Endothelial cell of umbilical vein (primary cell): ENCODE results near the gene MYO16. TPM values are rescaled to one million over a fixed set of nuclear protein-coding genes. Genes with fewer than 3 reads are reported as not detected.

Experiments
- BruUV-seq: library from RNA; stranded (reverse); fragments of 400-500 nt; replicated peaks from 2 replicates; lab custom pipeline; 2021; lab: Mats Ljungman, UMichigan
- CTCF ChIA-PET: fragments of 300-600, 350-600 bp; sonication (Branson Sonifier 250); formaldehyde crosslinking; loops from one replicate; lab custom pipeline; 2021; ENCODE audit warnings: antibody characterized with exemption, inconsistent platforms; lab: Charles Lee
- POLR2A ChIA-PET: fragments of 300-600, 350-600 bp; sonication (Branson Sonifier 250); formaldehyde crosslinking; loops from one replicate; lab custom pipeline; 2021; ENCODE audit warnings: antibody characterized with exemption, inconsistent platforms; lab: Charles Lee
- DNase-seq: peaks from one replicate; pipeline ENCODE4 v3.0.0-alpha.2; 2011; ENCODE audit warnings: low read depth, low spot score
- FAIRE-seq: peaks from 2 replicates; lab custom pipeline; 2011; peaks lifted over from hg19 to GRCh38; lab: Jason Lieb, UNC
- H2AFZ ChIP-seq: 2 replicates; pipeline ENCODE4 v1.6.0; 2012; ENCODE audit warnings: low read depth, low read length, control low read depth, inconsistent platforms
- H3K27ac ChIP-seq: 2 replicates; pipeline ENCODE4 v1.5.1; 2011; ENCODE audit warnings: low read depth, mild to moderate bottlenecking, control low read depth, low read length, moderate library complexity; ENCODE audit not compliant: insufficient read depth
- H3K27me3 ChIP-seq, 2 experiments: 2 replicates each; pipeline versions ENCODE4 v1.6.0 to v1.6.1; 2011; ENCODE audit warnings: low read length in 2 of 2, mixed read lengths in 1 of 2; ENCODE audit not compliant: control insufficient read depth in 2 of 2, insufficient read depth in 2 of 2
- H3K36me3 ChIP-seq, 2 experiments: 2 replicates in 1 of 2; 3 replicates in 1 of 2; pipeline ENCODE4 v1.5.1; 2011; ENCODE audit warnings: low read length in 2 of 2, mild to moderate bottlenecking in 1 of 2, moderate library complexity in 1 of 2; ENCODE audit not compliant: control insufficient read depth in 2 of 2, insufficient read depth in 2 of 2; ENCODE audit errors: extremely low read depth in 1 of 2
- H3K4me1 ChIP-seq: 3 replicates; pipeline ENCODE4 v1.5.1; 2011; ENCODE audit warnings: mild to moderate bottlenecking, low read length; ENCODE audit not compliant: control insufficient read depth, insufficient read depth; ENCODE audit errors: extremely low read depth
- H3K4me2 ChIP-seq: 2 replicates; pipeline ENCODE4 v1.6.1; 2011; ENCODE audit warnings: low read length, control low read depth, mixed read lengths; ENCODE audit not compliant: insufficient read depth
- H3K4me3 ChIP-seq, 3 experiments: fragments of 200-600 bp in 1 of 3; sonication (generic), shearing (Covaris generic) in 1 of 3; replicated peaks in 1 of 3; 2 replicates each; pipeline ENCODE4 v1.5.1; 2011 to 2016; ENCODE audit warnings: control low read depth in 3 of 3, low read length in 3 of 3, mild to moderate bottlenecking in 2 of 3, inconsistent platforms in 1 of 3, low read depth in 1 of 3, moderate library complexity in 1 of 3; ENCODE audit not compliant: insufficient read depth in 1 of 3
- H3K79me2 ChIP-seq: 2 replicates; pipeline ENCODE4 v1.6.0; 2012; ENCODE audit warnings: low read length, inconsistent platforms; ENCODE audit not compliant: control insufficient read depth, insufficient read depth
- H3K9ac ChIP-seq: replicated peaks from 2 replicates; pipeline ENCODE3; 2011; ENCODE audit warnings: low read length, control low read depth; ENCODE audit not compliant: insufficient read depth; ENCODE audit errors: extremely low read depth
- H3K9me1 ChIP-seq: replicated peaks from 3 replicates; pipeline ENCODE4 v1.6.0; 2011; ENCODE audit warnings: mild to moderate bottlenecking, low read length; ENCODE audit not compliant: control insufficient read depth, insufficient read depth; ENCODE audit errors: extremely low read depth
- H3K9me3 ChIP-seq: replicated peaks from 2 replicates; pipeline ENCODE4 v1.5.1; 2012; ENCODE audit warnings: low read length, inconsistent platforms; ENCODE audit not compliant: control insufficient read depth, insufficient read depth
- H4K20me1 ChIP-seq: replicated peaks from 2 replicates; pipeline ENCODE3; 2011; ENCODE audit warnings: mild to moderate bottlenecking, low read length; ENCODE audit not compliant: control insufficient read depth, insufficient read depth; ENCODE audit errors: extremely low read depth
- CTCF ChIP-seq, 2 donors: IDR thresholded peaks; 1 replicate in 1 of 2; 2 replicates in 1 of 2; pipeline ENCODE4 v1.5.1; 2011; ENCODE audit warnings: low read length in 2 of 2, mild to moderate bottlenecking in 2 of 2, moderate library complexity in 2 of 2, control low read depth in 1 of 2, inconsistent platforms in 1 of 2, low read depth in 1 of 2; ENCODE audit not compliant: insufficient read depth in 1 of 2; ENCODE audit errors: extremely low read depth in 1 of 2
- EZH2 ChIP-seq: IDR thresholded peaks from 2 replicates; pipeline ENCODE4 v1.6.1; 2012; ENCODE audit warnings: borderline replicate concordance, low read depth, mild to moderate bottlenecking, moderate library complexity, low read length, inconsistent platforms; ENCODE audit not compliant: severe bottlenecking
- FOS ChIP-seq: IDR thresholded peaks from 2 replicates; pipeline ENCODE4 v1.6.1; 2011; ENCODE audit warnings: mild to moderate bottlenecking, low read length, moderate library complexity, borderline replicate concordance; ENCODE audit not compliant: insufficient read depth
- GATA2 ChIP-seq: IDR thresholded peaks from 2 replicates; pipeline ENCODE4 v1.7.0; 2011; ENCODE audit warnings: low read depth, mild to moderate bottlenecking, moderate library complexity, mixed read lengths, low read length; ENCODE audit not compliant: insufficient read length, insufficient read depth
- JUN ChIP-seq: IDR thresholded peaks from 2 replicates; pipeline ENCODE4 v1.6.1; 2011; ENCODE audit warnings: borderline replicate concordance, low read depth; ENCODE audit not compliant: insufficient read length, insufficient read depth
- MYC ChIP-seq: IDR thresholded peaks from one replicate; pipeline ENCODE4 v1.6.1; 2011; ENCODE audit warnings: mild to moderate bottlenecking, low read depth, low read length
- POLR2A ChIP-seq: IDR thresholded peaks from 2 replicates; pipeline ENCODE4 v1.6.1; 2012; ENCODE audit warnings: low read depth, mild to moderate bottlenecking, control low read depth, low read length
- POLR2AphosphoS5 ChIP-seq: IDR thresholded peaks from 2 replicates; pipeline ENCODE4 v1.6.1; 2012; ENCODE audit warnings: low read depth, mild to moderate bottlenecking, control low read depth, low read length, moderate library complexity; ENCODE audit not compliant: insufficient read depth
- dilution Hi-C: fragments of 300-500 bp; cut with MboI; formaldehyde crosslinking; loops from one replicate; pipeline ENCODE4 v1.15.0; 2019; ENCODE audit warnings: low sequenced_read_pairs; ENCODE audit not compliant: extremely low pct_ligation_motif_present
- intact Hi-C: fragments of 100-400 bp; cut with micrococcal nuclease; formaldehyde crosslinking; loops from one replicate; pipeline ENCODE4 v1.10.0; 2022
- polyA plus RNA-seq, 4 experiments: library from polyadenylated mRNA; depleted of rRNA in 3 of 4; stranded (reverse) in 3 of 4; unstranded in 1 of 4; fragments of >200 nt; gene quantifications; 2 replicates each; pipeline versions ENCODE4 v1.2.1 to v1.2.3, GENCODE V29; 2011 to 2012; ENCODE audit warnings: missing spikeins in 1 of 4
- total RNA-seq: library from RNA; stranded (reverse); gene quantifications from 2 replicates; pipeline ENCODE4 v1.2.3, GENCODE V29; 2021
- TF ChIP-seq, protein P1 (sequence below): IDR thresholded peaks from 2 replicates; pipeline ENCODE4 v1.6.1; 2011; ENCODE audit not compliant: insufficient read depth, insufficient read length

The MYO16 gene
- total and polyA plus RNA-seq, 2 donors (not counting 3 experiments of a cell fraction or from before 2014, with no cell fraction given), result 0.03 to 0.04 TPM

GRCh38 chr13:108588516-108588915 is 40.9 kb upstream of the MYO16 start:
- FAIRE-seq (no peak), DNase-seq (no peak)
- Histone ChIP-seq H3K27me3 (no peaks in the 10 kb centered on the region), H3K27ac (no peak overlapping the region), H3K79me2 (no peaks in the 10 kb centered on the region), H3K36me3 (no peaks in the 10 kb centered on the region), H4K20me1 (no peaks in the 10 kb centered on the region), H2AFZ (no peak overlapping the region), H3K9ac (no peak overlapping the region), H3K4me2 (no peak overlapping the region), H3K9me3 (peaks cover 2% of the 10 kb centered on the region), H3K9me1 (no peaks in the 10 kb centered on the region), H3K4me1 (no peaks in the 10 kb centered on the region), H3K4me3 (no peak overlapping the region)
- intact Hi-C loops, result no loop called here
- ChIA-PET CTCF (no interaction called here), POLR2A (no interaction called here)
- TF ChIP-seq MYC, result no peak
- BruUV-seq, result no TSS peak
- dilution Hi-C loops, result no loop called here

DNA sequence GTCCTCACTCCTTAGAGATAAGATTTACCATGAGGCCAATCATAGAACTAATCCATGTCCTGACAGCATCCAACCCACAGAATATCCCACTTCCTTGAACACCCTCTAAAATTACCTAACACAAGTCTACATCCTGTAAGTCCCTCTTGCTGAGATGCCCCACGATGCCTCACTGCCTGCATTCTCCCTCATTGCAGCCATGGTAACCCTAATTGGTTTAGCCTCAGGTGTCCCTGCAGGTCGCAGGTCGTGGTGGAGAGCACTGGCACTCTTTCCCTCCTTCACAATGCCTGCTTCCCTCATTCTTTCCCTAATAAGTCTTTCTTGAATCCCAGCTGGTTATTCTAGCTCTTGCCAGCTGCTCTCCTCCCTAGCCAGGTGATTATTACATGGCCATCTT is 35.3 kb upstream of the MYO16 start:
- ChIA-PET CTCF (no interaction called here), POLR2A (no interaction called here)
- H3K4me1 ChIP-seq, result no peaks in the 10 kb centered on the region
- no peaks in the 10 kb centered on the region for H3K27me3 ChIP-seq
- intact Hi-C loops, result no loop called here
- H4K20me1 ChIP-seq, result no peaks in the 10 kb centered on the region
- H3K27ac ChIP-seq, result no peak overlapping the region
- no TSS peak for BruUV-seq
- H3K4me2 ChIP-seq, result no peak overlapping the region
- H3K36me3 ChIP-seq, result no peaks in the 10 kb centered on the region
- dilution Hi-C loops, result no loop called here
- no peak overlapping the region for H3K4me3 ChIP-seq
- H3K9ac ChIP-seq, result no peak overlapping the region
- H2AFZ ChIP-seq, result no peak overlapping the region
- no peaks in the 10 kb centered on the region for H3K9me1 ChIP-seq
- no peak for TF ChIP-seq MYC
- TF ChIP-seq POLR2AphosphoS5, result no peak
- TF ChIP-seq JUN, result no peak
- no peak for TF ChIP-seq EZH2
- no peak for TF ChIP-seq GATA2
- TF ChIP-seq, protein P1, sequence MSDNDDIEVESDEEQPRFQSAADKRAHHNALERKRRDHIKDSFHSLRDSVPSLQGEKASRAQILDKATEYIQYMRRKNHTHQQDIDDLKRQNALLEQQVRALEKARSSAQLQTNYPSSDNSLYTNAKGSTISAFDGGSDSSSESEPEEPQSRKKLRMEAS, result no peak
- TF ChIP-seq FOS, result no peak
- TF ChIP-seq POLR2A, result no peak
- no peak for TF ChIP-seq CTCF (IDR thresholded peaks at IDR 0.05; ENCODE audit: extremely low read depth in 1 of 2, insufficient read depth in 1 of 2, low read depth in 1 of 2, low read length in 2 of 2)
- peaks cover 5% of the 10 kb centered on the region for H3K9me3 ChIP-seq
- DNase-seq (no peak), FAIRE-seq (no peak)
- no peaks in the 10 kb centered on the region for H3K79me2 ChIP-seq
